ENCODE measurements around the gene ZNF423.
"Not testable (repeated sequence)": the region's sequence is repeated elsewhere in the genome, so short reads cannot be mapped to it uniquely, and the experiment has no call there.

Gene ZNF423

GRCh38 chr16:49523435-49524159, 332.3 kb downstream of the ZNF423 start:
- no peak for DNase-seq

DNA sequence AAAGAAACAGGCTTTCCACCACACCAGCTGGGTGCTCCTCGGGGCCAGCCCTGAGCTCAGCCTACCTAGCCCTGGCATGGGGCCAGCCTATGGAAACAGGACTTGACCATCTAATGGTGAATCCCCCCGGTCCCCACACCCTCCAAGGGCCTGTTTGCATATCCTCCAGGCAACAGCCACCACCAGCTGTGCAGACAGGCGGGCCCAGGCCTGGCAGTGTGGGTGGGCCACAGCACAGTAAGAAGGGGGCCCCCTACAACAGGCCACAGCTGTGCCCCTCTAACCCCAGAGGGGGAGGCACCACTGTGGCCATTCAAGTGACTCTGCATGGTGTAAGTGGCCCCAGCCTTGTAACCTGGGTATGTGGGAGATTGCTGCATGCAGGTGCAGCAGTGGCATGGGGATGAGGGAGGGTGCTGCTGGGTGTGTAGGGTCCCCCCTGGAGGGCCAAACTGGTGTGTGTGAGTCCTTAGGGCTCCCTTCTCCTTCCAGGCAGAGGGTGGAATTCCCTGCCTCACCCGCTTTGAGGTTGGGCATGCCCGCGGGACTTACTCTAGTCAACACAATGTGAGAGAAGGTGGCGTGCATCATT, 334.1 kb downstream of the ZNF423 start:
- no peak for DNase-seq

GRCh38 chr16:49520492-49521038, 335.3 kb downstream of the ZNF423 start:
- no peak for DNase-seq

GRCh38 chr16:49519741-49520140, 336.2 kb downstream of the ZNF423 start:
- no peak for DNase-seq

DNA sequence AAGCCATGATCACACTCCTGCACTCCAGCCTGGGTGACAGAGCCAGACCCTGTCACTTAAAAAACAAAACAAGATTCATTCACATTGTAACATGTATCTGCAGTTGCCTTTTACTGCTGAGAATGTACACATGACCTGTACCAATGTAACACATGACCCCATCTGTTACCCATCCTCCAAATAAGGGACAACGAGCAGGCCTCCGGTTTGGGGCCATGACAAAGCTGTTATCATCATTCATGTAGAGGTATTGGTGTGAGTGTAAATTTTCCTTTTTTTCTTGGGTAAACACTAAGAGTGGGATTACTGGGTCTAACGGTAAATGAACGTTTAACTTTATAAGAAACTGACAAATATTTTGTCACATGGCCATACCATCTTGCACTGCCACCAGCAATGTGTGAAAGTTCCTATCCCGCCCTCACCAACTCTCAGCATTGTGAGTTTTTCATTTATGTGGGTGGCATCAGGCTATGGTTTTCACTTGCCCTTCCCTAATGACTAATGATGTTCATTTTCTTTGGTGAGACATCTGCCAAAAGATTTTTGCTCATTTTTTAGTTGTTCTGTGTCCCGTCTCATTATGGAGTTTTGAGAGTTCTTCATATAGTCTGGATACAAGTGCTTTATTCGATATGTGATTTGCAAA, 336.8 kb downstream of the ZNF423 start:
- DNase-seq: no peak

DNA sequence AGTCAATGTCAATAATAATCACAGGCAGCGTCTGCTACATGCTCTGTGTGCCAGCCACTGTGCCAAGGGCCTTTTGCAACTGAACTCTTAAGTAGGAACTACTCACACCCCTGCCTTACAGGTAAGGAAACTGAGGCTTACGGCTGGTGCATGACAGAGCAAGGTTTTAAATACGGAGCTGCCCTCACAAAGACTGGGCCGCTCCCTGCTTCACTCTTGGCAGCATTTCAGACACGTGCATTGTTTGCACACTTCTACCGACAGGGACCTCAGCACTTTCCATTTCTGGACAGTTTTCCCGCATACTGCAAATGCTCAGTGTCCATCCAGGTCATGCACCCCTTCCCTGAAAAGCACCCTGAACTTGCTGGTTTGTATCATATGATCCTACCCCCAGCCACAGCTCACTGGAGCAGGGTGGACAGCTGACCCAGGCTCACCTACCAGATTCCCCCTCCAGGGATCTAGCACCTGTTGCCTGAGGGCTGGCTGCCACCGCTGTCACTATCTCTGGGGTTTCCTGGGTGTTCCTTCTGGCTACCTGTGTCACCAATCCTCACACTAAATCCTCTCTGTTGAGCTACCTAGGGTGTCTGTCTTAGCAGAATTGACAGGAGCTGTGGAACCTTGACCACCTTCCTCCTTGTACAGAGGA, 339.4 kb downstream of the ZNF423 start:
- no peak for DNase-seq

DNA sequence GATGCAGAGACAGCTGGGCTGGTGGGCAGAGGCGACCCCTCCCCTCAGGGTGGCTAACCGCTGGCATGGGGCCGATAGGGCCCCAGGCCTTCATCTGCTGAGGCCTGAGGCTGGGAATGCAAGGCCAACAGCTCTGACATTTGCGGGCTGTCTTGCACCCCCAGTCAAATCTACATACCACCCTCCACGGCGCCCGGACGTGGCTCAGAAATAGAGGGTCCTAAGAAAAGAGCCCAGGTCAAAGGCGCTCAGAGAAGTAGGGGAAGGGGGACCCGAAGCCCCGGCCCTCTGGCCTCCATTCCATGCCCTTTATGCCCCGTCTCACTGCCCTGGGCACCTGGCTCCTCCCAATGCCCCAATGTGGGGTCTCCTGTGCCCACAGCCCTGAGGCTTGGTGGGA, 340.1 kb downstream of the ZNF423 start:
- no peak for DNase-seq

GRCh38 chr16:49515016-49515565, 340.8 kb downstream of the ZNF423 start:
- DNase-seq: no peak

DNA sequence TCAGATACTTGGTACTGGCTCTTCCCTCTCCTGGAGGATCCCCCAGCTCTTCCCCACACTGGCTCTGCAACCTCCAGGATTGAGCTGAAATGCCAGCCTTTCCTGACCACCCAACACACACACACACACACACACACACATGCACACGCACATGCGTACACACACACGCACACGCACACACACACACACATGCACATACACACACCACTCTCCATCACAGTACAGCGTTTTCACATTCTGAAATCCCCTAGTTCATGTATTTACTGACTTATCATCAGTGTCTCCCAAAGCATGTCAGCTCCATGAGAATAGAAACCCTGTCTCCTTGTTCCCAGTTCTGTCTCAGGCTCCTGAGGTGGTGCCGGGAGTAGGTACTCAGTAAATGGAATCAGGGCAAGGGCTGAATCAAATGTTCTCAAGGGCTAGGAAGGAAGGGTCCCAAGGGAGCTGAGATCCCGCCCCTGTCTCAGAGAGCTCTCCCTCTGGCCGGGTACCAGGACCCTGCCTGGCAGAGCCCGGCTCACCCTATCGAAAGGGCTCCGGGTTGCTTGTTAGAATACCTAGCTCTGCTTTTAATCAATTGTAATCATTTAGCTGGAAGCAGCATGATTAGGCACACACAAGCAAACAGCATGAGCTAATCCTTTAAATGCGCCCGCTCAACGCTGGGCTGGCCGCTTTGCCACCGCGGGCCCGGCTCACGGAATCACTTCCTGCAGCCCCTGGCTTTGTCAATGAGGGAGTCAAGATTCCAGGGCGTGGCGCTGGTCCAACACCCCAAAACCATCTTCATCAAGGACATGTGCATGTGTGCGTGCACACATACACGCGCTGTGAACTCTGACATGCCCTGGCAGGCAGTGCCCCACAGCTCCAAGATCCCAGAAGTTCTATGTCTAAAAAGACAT, 341.6 kb downstream of the ZNF423 start:
- no peak for DNase-seq

- DNase-seq: no peak
Observed at GRCh38 chr16:49513040-49513439, 342.9 kb downstream of the ZNF423 start.

DNA sequence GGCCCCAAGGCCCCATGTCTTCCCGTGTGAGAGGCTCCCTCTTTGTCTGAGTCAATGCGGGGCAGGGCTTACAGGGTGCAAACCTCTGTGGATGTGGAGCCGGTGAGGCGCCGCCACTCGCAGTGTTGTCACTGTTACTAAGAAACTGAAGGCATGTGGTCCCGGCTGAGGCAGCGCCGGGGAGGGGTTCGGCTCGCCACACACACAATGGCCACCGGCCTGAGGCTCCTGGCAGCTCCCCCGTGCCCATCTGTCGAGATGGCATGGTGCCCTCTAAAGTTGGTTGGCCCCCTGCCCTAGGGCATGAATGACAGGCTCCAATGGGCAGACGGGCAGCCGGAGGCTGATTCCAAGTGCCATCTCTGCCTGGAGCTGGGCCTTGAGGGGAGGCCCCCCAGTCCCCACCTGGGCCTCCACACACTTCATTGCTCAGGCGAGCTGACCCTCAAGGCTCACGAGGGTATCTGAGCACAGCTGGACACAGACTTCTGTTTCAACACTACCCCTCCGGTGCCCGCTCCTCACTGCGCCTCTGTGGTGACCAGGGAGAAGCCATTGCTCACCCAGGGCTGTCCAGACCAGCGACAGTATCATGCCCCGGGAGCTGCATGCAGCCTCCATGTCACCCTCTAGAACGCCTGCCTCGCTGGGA, 345.1 kb downstream of the ZNF423 start:
- no peak for DNase-seq

DNA sequence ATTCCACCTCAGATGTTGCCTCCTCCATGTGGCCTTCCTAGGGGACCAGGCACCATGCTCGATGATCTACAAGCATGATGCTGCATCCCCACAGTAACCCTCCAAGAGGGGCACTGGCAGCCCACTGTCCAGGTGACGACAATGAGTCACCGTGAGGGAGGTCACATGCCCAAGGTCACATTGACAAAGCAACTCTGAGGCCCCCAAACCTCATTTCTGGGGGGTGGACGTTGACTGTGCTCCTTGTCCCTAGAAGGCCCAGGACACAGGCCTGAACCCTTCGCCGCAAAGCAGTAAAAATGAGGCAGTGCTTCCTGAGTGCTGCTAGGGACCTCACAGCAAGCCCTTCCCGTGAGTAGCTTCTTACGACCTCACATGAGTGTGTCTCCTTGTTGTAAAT, 345.8 kb downstream of the ZNF423 start:
- DNase-seq: no peak

DNA sequence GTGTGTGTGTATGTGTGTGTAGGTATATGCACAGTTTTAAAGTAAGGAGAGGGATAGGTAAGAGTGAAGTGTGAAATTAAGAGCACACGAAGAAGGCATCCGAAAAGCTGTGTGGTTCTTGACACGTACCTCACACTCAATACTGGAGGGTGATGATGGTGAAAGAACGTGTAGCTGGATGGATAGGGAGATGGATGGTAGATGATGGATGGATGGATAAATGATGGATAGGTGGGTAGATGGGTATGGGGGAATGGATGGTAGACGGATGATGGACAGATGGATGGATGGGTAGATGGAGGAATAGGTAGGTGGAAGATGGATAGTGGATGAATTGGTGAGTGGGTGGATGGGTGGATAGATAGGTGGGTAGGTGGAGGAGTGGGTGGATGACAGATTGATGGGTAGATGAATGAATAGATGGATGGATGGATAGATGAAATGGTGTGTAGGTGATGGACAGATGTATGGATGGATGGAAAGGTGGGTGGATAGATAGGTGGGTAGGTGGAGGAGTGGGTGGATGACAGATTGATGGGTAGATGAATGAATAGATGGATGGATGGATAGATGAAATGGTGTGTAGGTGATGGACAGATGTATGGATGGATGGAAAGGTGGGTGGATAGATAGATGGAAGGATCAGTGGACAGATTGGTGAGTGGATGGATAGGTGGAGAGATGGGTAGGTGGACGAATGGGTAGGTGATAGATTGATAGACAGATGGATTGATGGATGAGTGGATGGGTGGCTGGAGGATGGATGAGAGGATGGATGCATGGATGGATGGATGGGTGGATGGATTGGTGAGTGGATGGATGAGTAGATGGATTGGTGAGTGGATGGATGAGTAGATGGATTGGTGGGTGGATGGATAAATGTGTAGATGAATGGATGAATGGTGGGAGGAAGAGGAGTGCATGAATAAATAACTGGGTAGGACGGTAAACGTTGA, 349.6 kb downstream of the ZNF423 start:
- not testable (repeated sequence) for DNase-seq

GRCh38 chr16:49505556-49505955, 350.4 kb downstream of the ZNF423 start:
- DNase-seq: no peak

DNA sequence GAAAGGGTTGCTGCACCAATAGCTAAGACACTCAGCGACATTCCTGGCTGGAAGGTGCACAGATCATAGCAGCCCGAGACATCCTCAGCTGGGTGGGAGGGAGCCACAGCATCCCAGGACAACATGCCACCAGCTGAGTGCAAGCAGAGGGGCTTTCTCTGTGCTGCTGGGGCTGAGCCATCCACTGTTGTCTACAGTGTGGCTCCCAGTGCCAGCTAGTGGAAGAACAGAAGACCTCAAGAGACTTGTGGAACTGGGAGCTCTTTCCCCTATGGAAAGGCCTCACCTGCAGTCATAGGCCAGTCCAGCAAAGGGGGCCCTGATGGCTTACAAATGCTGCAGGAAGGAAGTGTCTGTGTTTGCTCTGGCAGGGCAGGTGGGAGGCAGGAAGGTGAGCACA, 351.3 kb downstream of the ZNF423 start:
- no peak for DNase-seq

DNA sequence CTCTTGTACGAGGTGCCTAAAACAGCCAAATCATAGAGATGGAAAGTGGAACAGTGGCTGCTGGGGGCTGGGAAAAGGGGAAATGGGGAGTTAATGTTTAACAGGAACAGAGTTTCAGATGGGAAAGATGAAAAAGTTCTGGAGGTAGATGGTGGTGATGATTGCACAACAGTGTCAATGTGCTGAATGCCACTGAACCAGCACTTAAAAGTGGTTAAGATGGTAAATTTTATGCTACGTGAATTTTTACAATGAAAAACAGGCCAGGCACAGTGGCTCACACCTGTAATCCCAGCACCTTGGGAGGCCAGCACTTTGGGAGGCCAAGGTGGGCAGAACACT, 351.9 kb downstream of the ZNF423 start:
- no peak for DNase-seq

DNA sequence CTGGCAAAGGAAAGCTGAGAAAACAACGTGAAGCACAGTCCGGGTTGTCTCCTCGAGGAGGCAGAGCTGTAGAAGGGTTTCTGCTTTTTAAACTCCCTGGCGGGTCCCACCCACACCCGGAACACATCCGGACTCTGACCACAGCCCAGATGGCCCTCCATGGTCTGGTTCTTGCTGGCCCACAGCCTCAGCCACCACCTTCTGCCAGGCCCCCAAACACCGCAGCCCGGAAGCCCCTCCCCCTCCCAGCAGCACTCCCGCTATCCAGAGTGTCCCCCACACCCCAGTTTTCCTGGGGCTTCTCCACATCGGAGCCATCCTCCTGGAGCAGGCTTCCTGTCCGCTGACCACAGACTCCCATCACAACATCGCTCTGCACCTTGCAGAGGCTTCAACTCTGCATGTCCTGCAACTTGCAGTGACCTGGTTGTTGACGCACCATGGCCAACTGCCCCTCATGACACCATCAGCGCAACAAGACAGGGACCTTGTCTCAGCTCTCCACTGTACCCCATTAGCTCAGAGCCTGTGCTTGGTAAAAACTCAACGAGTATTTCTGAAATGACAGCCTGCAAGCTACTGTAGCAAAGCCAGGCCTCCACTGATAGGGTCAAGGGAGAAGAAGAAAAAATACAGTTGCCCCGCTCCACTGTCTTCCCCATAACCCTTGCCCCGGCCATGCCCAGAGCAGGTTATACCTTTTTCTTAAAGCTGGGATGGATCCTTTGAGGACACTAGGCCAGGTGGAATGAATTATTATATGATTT, 352.5 kb downstream of the ZNF423 start:
- DNase-seq: no peak

DNA sequence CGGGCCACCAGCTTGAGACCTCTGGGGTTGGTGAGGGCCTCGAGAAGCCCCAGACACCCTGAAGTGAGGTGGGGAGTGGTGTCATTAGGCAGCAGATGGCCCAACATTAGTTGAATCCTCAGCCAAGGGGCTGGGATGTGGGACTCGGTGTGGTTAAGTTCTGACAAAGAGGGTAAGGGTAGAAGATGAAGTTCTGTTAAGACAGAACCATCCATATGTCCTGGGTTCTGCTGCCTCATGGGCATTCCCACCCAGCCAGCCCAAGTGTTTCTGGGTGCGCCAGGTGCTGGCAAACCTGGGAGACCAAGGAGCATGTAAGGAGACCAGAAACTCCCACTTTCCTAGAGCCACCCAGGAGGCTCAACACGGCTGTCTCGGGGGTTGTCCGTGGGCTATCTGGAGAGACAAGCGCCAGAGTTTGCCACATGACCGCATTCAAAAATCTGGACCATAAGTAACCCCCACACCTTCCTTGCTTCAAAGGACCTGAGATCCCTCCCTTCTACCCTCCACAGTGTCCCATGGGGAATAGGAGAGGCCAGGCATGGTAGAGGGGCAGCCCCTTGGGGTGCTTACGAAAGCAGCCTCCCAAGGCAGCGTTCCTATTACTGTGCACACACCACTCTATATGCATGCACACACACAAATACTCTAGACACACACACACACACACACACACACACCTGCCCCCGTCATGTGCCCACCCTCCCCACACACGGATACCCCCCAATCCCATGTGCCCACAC, 353.6 kb downstream of the ZNF423 start:
- DNase-seq: no peak
